ENCODE measurements around the gene YJU2. TPM values are rescaled to one million over a fixed set of nuclear protein-coding genes. Genes with fewer than 3 reads are reported as not detected.
A peak's percentile ranks its signal among the peaks of the same experiment; 100 is the strongest.

YJU2 gene
- polyA plus RNA-seq, 1 of the 3 experiments (the other 2 are of a cell fraction) = 29.0 TPM

DNA sequence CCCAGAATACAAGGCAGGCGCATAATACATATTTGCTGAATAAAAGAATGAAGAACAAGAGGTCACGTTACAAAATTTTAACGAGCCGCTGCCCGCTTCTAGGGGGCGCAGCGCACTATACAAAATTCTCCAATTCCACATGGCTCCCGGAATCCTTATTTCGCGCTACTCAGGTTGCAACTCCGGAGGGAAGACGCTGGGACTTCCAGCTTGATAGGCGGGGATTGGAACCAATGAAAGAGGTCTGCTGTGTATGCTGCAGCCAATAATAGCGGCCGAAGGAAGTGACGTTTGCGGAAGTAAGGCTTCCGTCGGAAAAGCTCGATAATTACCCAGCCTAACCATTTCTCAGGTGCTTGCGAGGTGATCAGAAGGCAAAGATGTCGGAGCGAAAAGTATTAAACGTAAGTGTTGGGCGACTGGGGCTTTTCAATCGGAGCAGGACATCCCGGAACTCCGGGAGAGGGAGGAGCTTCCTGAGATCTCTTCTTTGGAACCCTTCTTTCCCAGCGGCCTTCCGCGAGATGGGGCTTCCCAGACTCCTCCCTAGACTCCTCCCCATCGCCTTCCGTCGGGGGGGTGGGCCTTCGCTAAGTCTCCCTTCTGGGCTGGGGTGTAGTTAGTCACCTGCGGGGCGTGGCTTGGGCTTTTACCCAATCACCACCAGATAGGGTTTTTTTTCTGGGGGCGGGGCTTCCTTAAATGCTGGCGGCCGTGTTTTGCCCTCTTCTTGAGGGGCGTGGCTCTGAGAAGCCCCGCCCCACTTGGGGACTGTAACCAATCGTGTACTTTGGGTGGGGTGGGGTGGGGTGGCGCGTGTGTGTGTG lies at the start of gene YJU2 (continued):
- TF ChIP-seq, protein P1, sequence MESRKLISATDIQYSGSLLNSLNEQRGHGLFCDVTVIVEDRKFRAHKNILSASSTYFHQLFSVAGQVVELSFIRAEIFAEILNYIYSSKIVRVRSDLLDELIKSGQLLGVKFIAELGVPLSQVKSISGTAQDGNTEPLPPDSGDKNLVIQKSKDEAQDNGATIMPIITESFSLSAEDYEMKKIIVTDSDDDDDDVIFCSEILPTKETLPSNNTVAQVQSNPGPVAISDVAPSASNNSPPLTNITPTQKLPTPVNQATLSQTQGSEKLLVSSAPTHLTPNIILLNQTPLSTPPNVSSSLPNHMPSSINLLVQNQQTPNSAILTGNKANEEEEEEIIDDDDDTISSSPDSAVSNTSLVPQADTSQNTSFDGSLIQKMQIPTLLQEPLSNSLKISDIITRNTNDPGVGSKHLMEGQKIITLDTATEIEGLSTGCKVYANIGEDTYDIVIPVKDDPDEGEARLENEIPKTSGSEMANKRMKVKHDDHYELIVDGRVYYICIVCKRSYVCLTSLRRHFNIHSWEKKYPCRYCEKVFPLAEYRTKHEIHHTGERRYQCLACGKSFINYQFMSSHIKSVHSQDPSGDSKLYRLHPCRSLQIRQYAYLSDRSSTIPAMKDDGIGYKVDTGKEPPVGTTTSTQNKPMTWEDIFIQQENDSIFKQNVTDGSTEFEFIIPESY (IDR thresholded peaks at IDR 0.05; ENCODE audit: borderline replicate concordance, low read depth) = peak; percentile 83; the same call in 1 of the 2 replicates
- TF ChIP-seq RFX5 (IDR thresholded peaks at IDR 0.05; ENCODE audit: low read length) (peak; percentile 49; the same call in 1 of the 2 replicates), YY1 (IDR thresholded peaks at IDR 0.05; ENCODE audit: low read depth) (peak; percentile 74), TAF1 (IDR thresholded peaks at IDR 0.05; ENCODE audit: borderline replicate concordance, low read depth, low read length) (peak; percentile 70), FOXJ3 (CRISPR knock-in tag; IDR thresholded peaks at IDR 0.05) (no peak), MXI1 (IDR thresholded peaks at IDR 0.05; ENCODE audit: low read depth, low read length) (peak; percentile 94)
- TF ChIP-seq, protein P2, sequence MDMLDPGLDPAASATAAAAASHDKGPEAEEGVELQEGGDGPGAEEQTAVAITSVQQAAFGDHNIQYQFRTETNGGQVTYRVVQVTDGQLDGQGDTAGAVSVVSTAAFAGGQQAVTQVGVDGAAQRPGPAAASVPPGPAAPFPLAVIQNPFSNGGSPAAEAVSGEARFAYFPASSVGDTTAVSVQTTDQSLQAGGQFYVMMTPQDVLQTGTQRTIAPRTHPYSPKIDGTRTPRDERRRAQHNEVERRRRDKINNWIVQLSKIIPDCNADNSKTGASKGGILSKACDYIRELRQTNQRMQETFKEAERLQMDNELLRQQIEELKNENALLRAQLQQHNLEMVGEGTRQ (IDR thresholded peaks at IDR 0.05; ENCODE audit: borderline replicate concordance, low read depth, low read length) = no peak
- TF ChIP-seq, protein P3, sequence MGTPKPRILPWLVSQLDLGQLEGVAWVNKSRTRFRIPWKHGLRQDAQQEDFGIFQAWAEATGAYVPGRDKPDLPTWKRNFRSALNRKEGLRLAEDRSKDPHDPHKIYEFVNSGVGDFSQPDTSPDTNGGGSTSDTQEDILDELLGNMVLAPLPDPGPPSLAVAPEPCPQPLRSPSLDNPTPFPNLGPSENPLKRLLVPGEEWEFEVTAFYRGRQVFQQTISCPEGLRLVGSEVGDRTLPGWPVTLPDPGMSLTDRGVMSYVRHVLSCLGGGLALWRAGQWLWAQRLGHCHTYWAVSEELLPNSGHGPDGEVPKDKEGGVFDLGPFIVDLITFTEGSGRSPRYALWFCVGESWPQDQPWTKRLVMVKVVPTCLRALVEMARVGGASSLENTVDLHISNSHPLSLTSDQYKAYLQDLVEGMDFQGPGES (IDR thresholded peaks at IDR 0.05; ENCODE audit: low read depth, low read length) = no peak; the same call in 1 of the 2 replicates

DNA sequence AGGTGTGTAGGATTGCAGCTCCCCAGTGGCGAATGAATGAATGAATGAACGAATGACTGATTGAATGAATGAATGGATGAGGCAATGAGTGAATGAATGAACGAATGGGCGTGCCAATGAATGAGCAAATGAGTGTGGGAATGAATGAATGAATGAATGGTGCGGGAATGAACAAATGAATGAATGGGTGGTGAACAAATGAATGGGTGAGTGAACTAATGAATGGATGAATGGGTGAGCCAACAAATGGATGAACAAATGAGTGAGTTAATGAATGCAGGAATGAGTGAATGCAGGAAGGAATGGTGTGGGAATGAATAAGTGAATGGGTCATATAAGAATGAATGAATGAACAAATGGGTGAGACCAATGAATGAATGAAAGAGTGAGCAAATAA lies 49.7 kb upstream of the YJU2 start:
- no peaks in the 10 kb centered on the region for H4K20me1 ChIP-seq (ENCODE audit: insufficient read depth)
- no peak overlapping the region for H3K9ac ChIP-seq
- H3K27ac ChIP-seq (ENCODE audit: low read depth in 2 of 2, low read length in 1 of 2) = no peak overlapping the region
- POLR2A ChIA-PET = no interaction called here
- H3K9me3 ChIP-seq = no peaks in the 10 kb centered on the region
- DNase-seq = no peak
- H3K4me3 ChIP-seq (ENCODE audit: low read depth in 2 of 2, low read length in 1 of 2) = no peak overlapping the region
- H3K79me2 ChIP-seq (ENCODE audit: insufficient read depth) = no peaks in the 10 kb centered on the region
- CTCF ChIA-PET = no interaction called here
- H3K36me3 ChIP-seq (replicated peaks in 1 of 2; ENCODE audit: control insufficient read depth in 1 of 2, insufficient read depth in 2 of 2, low read length in 1 of 2) = no peaks in the 10 kb centered on the region
- H3K9me2 ChIP-seq = no peaks in the 10 kb centered on the region
- no peaks in the 10 kb centered on the region for H3K4me1 ChIP-seq (ENCODE audit: control insufficient read depth in 1 of 2, insufficient read depth in 2 of 2, low read depth in 1 of 2, low read length in 1 of 2)
- WGBS (ENCODE audit: low lambda C conversion rate) = 38% methylated on average over 5 of the region's 5 CpGs
- H2AFZ ChIP-seq (ENCODE audit: low read depth) = no peak overlapping the region
- peaks cover 2% of the 10 kb centered on the region for H3F3A ChIP-seq (replicated peaks; ENCODE audit: insufficient read depth)
- no peak overlapping the region for H3K4me2 ChIP-seq
- H3K27me3 ChIP-seq (ENCODE audit: insufficient read depth) = peaks cover 71% of the 10 kb centered on the region
- no peak for TF ChIP-seq POLR2AphosphoS5 (IDR thresholded peaks at IDR 0.05; ENCODE audit: low read depth, low read length)
- no peak for TF ChIP-seq GABPA (IDR thresholded peaks at IDR 0.05; ENCODE audit: low read depth)

Data from SK-N-SH (cell line).